Astrocyte (in vitro differentiated cells and primary cell): ENCODE data around the gene FGF1. TPM values are rescaled to one million over a fixed set of nuclear protein-coding genes. Genes with fewer than 3 reads are reported as not detected.
"Not testable (repeated sequence)": the region's sequence is repeated elsewhere in the genome, so short reads cannot be mapped to it uniquely, and the experiment has no call there.

ENCODE experiments used
- DNase-seq: peaks from one replicate; pipeline ENCODE4 v3.0.0-alpha.2; 2010; ENCODE audit warnings: low read depth
- FAIRE-seq: peaks from 2 replicates; lab custom pipeline; 2011; peaks lifted over from hg19 to GRCh38; lab: Jason Lieb, UNC
- H2AFZ ChIP-seq: 2 replicates; pipeline ENCODE4 v1.6.0; 2012; ENCODE audit warnings: low read depth, low read length, inconsistent platforms
- H3K27ac ChIP-seq: 2 replicates; pipeline ENCODE4 v1.5.1; 2011; ENCODE audit warnings: low read depth, low read length, inconsistent platforms
- H3K27me3 ChIP-seq: 2 replicates; pipeline ENCODE4 v1.6.0; 2011; ENCODE audit warnings: low read length, inconsistent platforms; ENCODE audit not compliant: insufficient read depth
- H3K36me3 ChIP-seq: 2 replicates; pipeline ENCODE4 v1.5.1; 2011; ENCODE audit warnings: low read length, inconsistent platforms; ENCODE audit not compliant: insufficient read depth
- H3K4me1 ChIP-seq: 2 replicates; pipeline ENCODE4 v1.5.1; 2011; ENCODE audit warnings: low read length, inconsistent platforms; ENCODE audit not compliant: insufficient read depth
- H3K4me2 ChIP-seq: 2 replicates; pipeline ENCODE4 v1.6.0; 2012; ENCODE audit warnings: low read length, inconsistent platforms
- H3K4me3 ChIP-seq: 2 replicates; pipeline ENCODE4 v1.5.1; 2011; ENCODE audit warnings: low read depth, mild to moderate bottlenecking, low read length, inconsistent platforms; ENCODE audit not compliant: insufficient read depth
- H3K79me2 ChIP-seq: 2 replicates; pipeline ENCODE4 v1.6.0; 2012; ENCODE audit warnings: mild to moderate bottlenecking, low read length, inconsistent platforms; ENCODE audit not compliant: insufficient read depth
- H3K9ac ChIP-seq: 2 replicates; pipeline ENCODE4 v1.6.0; 2012; ENCODE audit warnings: mild to moderate bottlenecking, low read length, inconsistent platforms
- H3K9me3 ChIP-seq: 2 replicates; pipeline ENCODE4 v1.5.1; 2012; ENCODE audit warnings: low read depth, mild to moderate bottlenecking, low read length, inconsistent platforms; ENCODE audit not compliant: insufficient read depth
- H4K20me1 ChIP-seq: 2 replicates; pipeline ENCODE4 v1.6.0; 2012; ENCODE audit warnings: low read length, inconsistent platforms; ENCODE audit not compliant: insufficient read depth
- H3K27ac Mint-ChIP-seq: one replicate; pipeline ENCODE4 v1.8.0; 2021; ENCODE audit warnings: mild to moderate bottlenecking, mixed read lengths; ENCODE audit not compliant: unreplicated experiment
- H3K27me3 Mint-ChIP-seq: one replicate; pipeline ENCODE4 v1.8.0; 2021; ENCODE audit warnings: low read depth, mixed read lengths; ENCODE audit not compliant: unreplicated experiment
- H3K36me3 Mint-ChIP-seq: one replicate; pipeline ENCODE4 v1.8.0; 2021; ENCODE audit warnings: low read depth, mixed read lengths; ENCODE audit not compliant: unreplicated experiment
- H3K4me1 Mint-ChIP-seq: one replicate; pipeline ENCODE4 v1.8.0; 2021; ENCODE audit warnings: low read depth, mixed read lengths; ENCODE audit not compliant: unreplicated experiment
- H3K4me3 Mint-ChIP-seq: one replicate; pipeline ENCODE4 v1.8.0; 2021; ENCODE audit warnings: mild to moderate bottlenecking, moderate library complexity, mixed read lengths; ENCODE audit not compliant: unreplicated experiment
- H3K9me3 Mint-ChIP-seq: one replicate; pipeline ENCODE4 v1.8.0; 2021; ENCODE audit warnings: mild to moderate bottlenecking, mixed read lengths; ENCODE audit not compliant: unreplicated experiment
- EZH2 ChIP-seq: IDR thresholded peaks from 2 replicates; pipeline ENCODE4 v1.6.1; 2012; ENCODE audit warnings: mild to moderate bottlenecking, low read length, inconsistent platforms; ENCODE audit not compliant: insufficient read depth
- total RNA-seq: library from RNA; stranded (reverse); gene quantifications from 2 replicates; pipeline ENCODE4 v1.2.1, GENCODE V29; 2021
- TF ChIP-seq, protein P1 (sequence below): IDR thresholded peaks from 2 replicates; pipeline ENCODE4 v1.5.1; 2011; ENCODE audit warnings: low read depth, mild to moderate bottlenecking, inconsistent platforms, low read length, moderate library complexity; ENCODE audit not compliant: insufficient read depth

Gene FGF1
- total RNA-seq, 1 donor from 2014 or later, result 70.9 TPM

DNA sequence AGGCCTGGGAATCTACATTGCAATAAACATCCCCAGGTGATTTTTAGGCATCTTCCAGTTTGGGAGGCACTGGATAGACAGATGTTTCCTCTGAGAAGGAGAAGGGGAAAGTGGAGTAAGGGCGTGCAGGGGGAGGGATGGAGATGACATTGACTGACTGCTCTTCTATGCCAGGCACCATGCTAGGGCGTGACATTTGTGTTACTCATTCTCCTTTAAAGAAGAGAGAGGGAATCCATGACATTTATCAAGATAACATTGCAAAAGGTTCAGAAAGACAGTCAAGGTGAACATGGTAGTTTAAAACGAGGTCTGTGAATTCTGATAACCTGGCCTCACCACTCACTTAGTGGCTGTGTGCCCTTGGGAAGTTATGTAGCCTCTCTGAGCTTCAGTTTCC lies 35.8 kb downstream of the FGF1 start:
- Histone ChIP-seq H2AFZ (no peak overlapping the region), H3K79me2 (no peaks in the 10 kb centered on the region), H4K20me1 (no peaks in the 10 kb centered on the region), H3K4me2 (no peak overlapping the region), H3K27ac (no peak overlapping the region), H3K4me3 (no peak overlapping the region), H3K4me1 (peaks cover 7% of the 10 kb centered on the region), H3K9me3 (no peaks in the 10 kb centered on the region), H3K9ac (no peak overlapping the region), H3K27me3 (no peaks in the 10 kb centered on the region), H3K36me3 (no peaks in the 10 kb centered on the region)
- Mint-ChIP-seq H3K9me3 (no peaks in the 10 kb centered on the region), H3K27ac (no peak overlapping the region), H3K4me1 (peaks cover 7% of the 10 kb centered on the region), H3K36me3 (no peaks in the 10 kb centered on the region), H3K27me3 (peaks cover 3% of the 10 kb centered on the region), H3K4me3 (no peak overlapping the region)
- FAIRE-seq (no peak), DNase-seq (no peak)
- TF ChIP-seq, protein P1, sequence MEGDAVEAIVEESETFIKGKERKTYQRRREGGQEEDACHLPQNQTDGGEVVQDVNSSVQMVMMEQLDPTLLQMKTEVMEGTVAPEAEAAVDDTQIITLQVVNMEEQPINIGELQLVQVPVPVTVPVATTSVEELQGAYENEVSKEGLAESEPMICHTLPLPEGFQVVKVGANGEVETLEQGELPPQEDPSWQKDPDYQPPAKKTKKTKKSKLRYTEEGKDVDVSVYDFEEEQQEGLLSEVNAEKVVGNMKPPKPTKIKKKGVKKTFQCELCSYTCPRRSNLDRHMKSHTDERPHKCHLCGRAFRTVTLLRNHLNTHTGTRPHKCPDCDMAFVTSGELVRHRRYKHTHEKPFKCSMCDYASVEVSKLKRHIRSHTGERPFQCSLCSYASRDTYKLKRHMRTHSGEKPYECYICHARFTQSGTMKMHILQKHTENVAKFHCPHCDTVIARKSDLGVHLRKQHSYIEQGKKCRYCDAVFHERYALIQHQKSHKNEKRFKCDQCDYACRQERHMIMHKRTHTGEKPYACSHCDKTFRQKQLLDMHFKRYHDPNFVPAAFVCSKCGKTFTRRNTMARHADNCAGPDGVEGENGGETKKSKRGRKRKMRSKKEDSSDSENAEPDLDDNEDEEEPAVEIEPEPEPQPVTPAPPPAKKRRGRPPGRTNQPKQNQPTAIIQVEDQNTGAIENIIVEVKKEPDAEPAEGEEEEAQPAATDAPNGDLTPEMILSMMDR, result no peak
- no peak for TF ChIP-seq EZH2

- H3K27ac Mint-ChIP-seq, H3K79me2 ChIP-seq, H2AFZ ChIP-seq, H3K9ac ChIP-seq, H4K20me1 ChIP-seq, H3K36me3 Mint-ChIP-seq, H3K36me3 ChIP-seq, H3K4me3 ChIP-seq, H3K9me3 Mint-ChIP-seq, H3K4me2 ChIP-seq, H3K4me3 Mint-ChIP-seq, H3K27ac ChIP-seq, FAIRE-seq, DNase-seq, H3K27me3 ChIP-seq, H3K27me3 Mint-ChIP-seq, H3K9me3 ChIP-seq: not testable (repeated sequence)
- peaks cover 21% of the 10 kb centered on the region for H3K4me1 ChIP-seq
- peaks cover 22% of the 10 kb centered on the region for H3K4me1 Mint-ChIP-seq
Measured at GRCh38 chr5:142648108-142648507, 37.8 kb downstream of the FGF1 start.

DNA sequence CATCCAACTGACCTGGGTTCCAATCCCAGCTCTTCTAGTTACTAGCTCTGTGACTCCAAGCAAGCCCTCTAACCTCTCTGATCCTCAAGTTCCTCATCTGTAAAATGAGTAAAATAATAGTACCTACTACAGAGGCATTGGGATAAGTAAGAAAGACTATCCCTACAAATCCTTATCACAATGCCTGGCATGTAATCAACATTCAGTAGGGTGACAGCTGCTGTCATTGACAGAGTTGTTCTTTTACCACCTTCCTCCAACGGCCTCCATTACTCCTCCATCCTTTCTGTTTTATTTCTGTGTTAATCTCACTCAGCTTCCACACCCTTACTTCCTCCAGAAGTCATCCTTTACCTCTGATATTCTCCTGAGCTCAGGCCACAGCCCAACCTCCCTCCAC lies 40.4 kb downstream of the FGF1 start:
- Mint-ChIP-seq H3K27ac (peak overlapping the region; percentile 95), H3K4me1 (peaks cover 37% of the 10 kb centered on the region), H3K36me3 (no peaks in the 10 kb centered on the region), H3K4me3 (no peak overlapping the region), H3K9me3 (no peaks in the 10 kb centered on the region), H3K27me3 (no peaks in the 10 kb centered on the region)
- no peaks in the 10 kb centered on the region for H3K27me3 ChIP-seq
- TF ChIP-seq, protein P1, result no peak
- no peak for TF ChIP-seq EZH2
- H3K4me1 ChIP-seq, result peaks cover 24% of the 10 kb centered on the region
- H3K36me3 ChIP-seq, result no peaks in the 10 kb centered on the region
- peak overlapping the region; percentile 88 for H3K27ac ChIP-seq
- peak overlapping the region; percentile 58 for H3K9ac ChIP-seq
- peak overlapping the region; percentile 71 for H2AFZ ChIP-seq
- peak overlapping the region; percentile 76 for H3K4me2 ChIP-seq
- FAIRE-seq, result peak; percentile 50
- H3K79me2 ChIP-seq, result no peaks in the 10 kb centered on the region
- H4K20me1 ChIP-seq, result no peaks in the 10 kb centered on the region
- no peak for DNase-seq
- no peaks in the 10 kb centered on the region for H3K9me3 ChIP-seq
- no peak overlapping the region for H3K4me3 ChIP-seq
